T-cell (primary cell): ENCODE measurements around the gene LYPD6. TPM values are rescaled to one million over a fixed set of nuclear protein-coding genes. Genes with fewer than 3 reads are reported as not detected.

ENCODE experiments used
- ATAC-seq, 4 experiments: fragments of 200-7000 bp in 3 of 4; fragments of 150-1000 bp in 1 of 4; cut with Tn5 transposase; replicated peaks in 1 of 4; 1 replicate in 3 of 4; 2 replicates in 1 of 4; pipeline ENCODE4 v1.10.0; 2021; ENCODE audit warnings: moderate library complexity in 3 of 4, mild to moderate bottlenecking in 2 of 4, moderate number of reproducible peaks in 1 of 4
- CTCF ChIA-PET, 2 donors: fragments of 300-600 bp; sonication (Branson Sonifier 250); formaldehyde crosslinking; loops; one replicate each; lab custom pipeline; 2022; ENCODE audit warnings: antibody characterized with exemption in 2 of 2; lab: Charles Lee
- POLR2A ChIA-PET, 2 donors: fragments of 300-600 bp; sonication (Branson Sonifier 250); formaldehyde crosslinking; loops; one replicate each; lab custom pipeline; 2022; ENCODE audit warnings: antibody characterized with exemption in 2 of 2; lab: Charles Lee
- DNase-seq, 35 experiments: peaks; one replicate each; pipeline versions ENCODE4 v3.0.0 to v3.0.0-alpha.2; 2013 to 2023
- H3K27ac ChIP-seq: one replicate; pipeline ENCODE4 v1.5.1; 2013; ENCODE audit warnings: low read length
- H3K27me3 ChIP-seq, 2 experiments: replicated peaks in 1 of 2; 1 replicate in 1 of 2; 2 replicates in 1 of 2; pipeline versions ENCODE4 v1.6.1 to v1.7.0; 2013; ENCODE audit warnings: low read length in 1 of 2, mixed read lengths in 1 of 2; ENCODE audit not compliant: control insufficient read depth in 2 of 2, insufficient read depth in 2 of 2; ENCODE audit errors: extremely low read depth in 1 of 2
- H3K36me3 ChIP-seq, 2 donors: 1 replicate in 1 of 2; 2 replicates in 1 of 2; pipeline versions ENCODE4 v1.6.1 to v1.7.0; 2013; ENCODE audit warnings: low read length in 1 of 2; ENCODE audit not compliant: control insufficient read depth in 2 of 2, insufficient read depth in 1 of 2; ENCODE audit errors: extremely low read depth in 1 of 2
- H3K4me1 ChIP-seq, 2 experiments: 1 replicate in 1 of 2; 2 replicates in 1 of 2; pipeline versions ENCODE4 v1.6.1 to v1.7.0; 2013; ENCODE audit warnings: low read length in 2 of 2, mixed read lengths in 1 of 2; ENCODE audit not compliant: insufficient read depth in 2 of 2, control insufficient read depth in 1 of 2; ENCODE audit errors: extremely low read depth in 1 of 2
- H3K4me3 ChIP-seq, 2 donors: 1 replicate in 1 of 2; 2 replicates in 1 of 2; pipeline versions ENCODE4 v1.5.1 to v1.7.0; 2013; ENCODE audit warnings: mild to moderate bottlenecking in 2 of 2, low read length in 1 of 2, moderate library complexity in 1 of 2; ENCODE audit not compliant: control insufficient read depth in 1 of 2; ENCODE audit errors: extremely low read depth in 1 of 2
- H3K9me3 ChIP-seq: 2 replicates; pipeline ENCODE4 v1.7.0; 2013
- H3K27ac Mint-ChIP-seq, 2 donors: one replicate each; pipeline ENCODE4 v1.8.0; 2020 to 2021; ENCODE audit warnings: mild to moderate bottlenecking in 2 of 2, mixed read lengths in 2 of 2
- H3K27me3 Mint-ChIP-seq, 2 donors: one replicate each; pipeline ENCODE4 v1.8.0; 2021 to 2022; ENCODE audit warnings: mixed read lengths in 2 of 2
- H3K36me3 Mint-ChIP-seq: one replicate; pipeline ENCODE4 v1.8.0; 2021; ENCODE audit warnings: mixed read lengths
- H3K4me1 Mint-ChIP-seq, 3 donors: one replicate each; pipeline ENCODE4 v1.8.0; 2020 to 2022; ENCODE audit warnings: mixed read lengths in 3 of 3, mild to moderate bottlenecking in 1 of 3
- H3K4me3 Mint-ChIP-seq, 3 donors: one replicate each; pipeline ENCODE4 v1.8.0; 2020 to 2022; ENCODE audit warnings: mild to moderate bottlenecking in 3 of 3, mixed read lengths in 3 of 3, moderate library complexity in 3 of 3
- H3K9me3 Mint-ChIP-seq, 3 donors: one replicate each; pipeline ENCODE4 v1.8.0; 2020 to 2022; ENCODE audit warnings: mixed read lengths in 3 of 3
- WGBS: methylation state at CpG from one replicate; pipeline ENCODE4 v1.1.5; 2013; ENCODE audit warnings: missing lambda C conversion rate; ENCODE audit not compliant: insufficient coverage; 5-methylcytosine and 5-hydroxymethylcytosine counted together
- total RNA-seq, 35 experiments: library from RNA in 6 of 35; stranded (reverse) in 6 of 35; fragments of 120-200 nt in 1 of 35; gene quantifications; one replicate each; pipeline versions ENCODE4 v1.2.1 to v1.2.4 and lab custom pipeline; 2013 to 2026

Gene LYPD6
- total RNA-seq: not detected
- not detected for total RNA-seq (2013)
- 0 to 0.15 (median 0) reads per million in 29 experiments for total RNA-seq (lab: John Stamatoyannopoulos, UW)

- no peaks in the 10 kb centered on the region for H3K36me3 ChIP-seq
- H3K27me3 ChIP-seq: peaks cover 21 to 31% of the 10 kb centered on the region in 2 experiments
- ATAC-seq: no peak
- Mint-ChIP-seq H3K4me1 (peaks cover 0 to 10% (median 7%) of the 10 kb centered on the region in 3 donors), H3K9me3 (no peaks in the 10 kb centered on the region), H3K4me3 (peak within 1 kb of the TSS in 1 of 3 donors; percentile 21), H3K36me3 (no peaks in the 10 kb centered on the region), H3K27ac (no peak within 1 kb of the TSS), H3K27me3 (peaks cover 56 to 57% of the 10 kb centered on the region in 2 donors)
- H3K4me3 ChIP-seq: no peak within 1 kb of the TSS
- POLR2A ChIA-PET: no interaction called here
- no peaks in the 10 kb centered on the region for H3K9me3 ChIP-seq
- 3% methylated on average over 96 of the region's 96 CpGs for WGBS
- no peak within 1 kb of the TSS for H3K27ac ChIP-seq
- CTCF ChIA-PET: no interaction called here
- no peak for DNase-seq
- H3K4me1 ChIP-seq: no peaks in the 10 kb centered on the region
Observed at GRCh38 chr2:149330127-149331022, at the start of gene LYPD6. LYPD6 (plus strand) TSS chr2:149330587; CDS start chr2:149437709, 107,122 bp downstream.

- WGBS: no CpG with 5 or more reads among the region's 3 CpGs
- no peaks in the 10 kb centered on the region for H3K36me3 Mint-ChIP-seq
Observed at GRCh38 chr2:149281441-149281840, 48.9 kb upstream of the LYPD6 start.

GRCh38 chr2:149290662-149291061, 39.7 kb upstream of the LYPD6 start:
- Histone ChIP-seq H3K27ac (no peak overlapping the region), H3K27me3 (no peaks in the 10 kb centered on the region), H3K4me3 (no peak overlapping the region), H3K36me3 (no peaks in the 10 kb centered on the region), H3K4me1 (no peaks in the 10 kb centered on the region), H3K9me3 (no peaks in the 10 kb centered on the region)
- DNase-seq (no peak), ATAC-seq (no peak)
- no peak overlapping the region for H3K27ac Mint-ChIP-seq
- H3K9me3 Mint-ChIP-seq: no peaks in the 10 kb centered on the region
- H3K4me1 Mint-ChIP-seq: no peaks in the 10 kb centered on the region
- ChIA-PET POLR2A (no interaction called here), CTCF (no interaction called here)
- no peak overlapping the region for H3K4me3 Mint-ChIP-seq
- H3K36me3 Mint-ChIP-seq: no peaks in the 10 kb centered on the region
- H3K27me3 Mint-ChIP-seq: peaks cover 0 to 5% of the 10 kb centered on the region in 2 donors
- 92% methylated on average over 2 of the region's 2 CpGs for WGBS

More at GRCh38 chr2:149281441-149281840, 48.9 kb upstream of the LYPD6 start:
- peaks cover 0 to 6% (median 0%) of the 10 kb centered on the region in 3 donors for H3K9me3 Mint-ChIP-seq
- CTCF ChIA-PET: no interaction called here
- Histone ChIP-seq H3K27ac (no peak overlapping the region), H3K9me3 (no peaks in the 10 kb centered on the region), H3K4me1 (no peaks in the 10 kb centered on the region), H3K27me3 (no peaks in the 10 kb centered on the region), H3K4me3 (no peak overlapping the region), H3K36me3 (no peaks in the 10 kb centered on the region)
- DNase-seq (no peak), ATAC-seq (no peak)
- H3K27ac Mint-ChIP-seq: no peak overlapping the region
- POLR2A ChIA-PET: no interaction called here
- H3K27me3 Mint-ChIP-seq: no peaks in the 10 kb centered on the region
- H3K4me1 Mint-ChIP-seq: no peaks in the 10 kb centered on the region
- no peak overlapping the region for H3K4me3 Mint-ChIP-seq

GRCh38 chr2:149291881-149292280, 38.5 kb upstream of the LYPD6 start:
- H3K36me3 ChIP-seq: no peaks in the 10 kb centered on the region

GRCh38 chr2:149296031-149296430, 34.4 kb upstream of the LYPD6 start:
- Histone ChIP-seq H3K4me1 (no peaks in the 10 kb centered on the region), H3K27me3 (no peaks in the 10 kb centered on the region), H3K36me3 (no peaks in the 10 kb centered on the region), H3K4me3 (no peak overlapping the region), H3K9me3 (no peaks in the 10 kb centered on the region), H3K27ac (no peak overlapping the region)
- ATAC-seq: no peak
- ChIA-PET POLR2A (no interaction called here), CTCF (no interaction called here)
- Mint-ChIP-seq H3K4me3 (no peak overlapping the region), H3K36me3 (no peaks in the 10 kb centered on the region), H3K9me3 (no peaks in the 10 kb centered on the region), H3K27me3 (peaks cover 0 to 4% of the 10 kb centered on the region in 2 donors), H3K4me1 (no peaks in the 10 kb centered on the region), H3K27ac (no peak overlapping the region)
- DNase-seq: no peak

More at GRCh38 chr2:149291881-149292280, 38.5 kb upstream of the LYPD6 start:
- ATAC-seq: no peak
- Mint-ChIP-seq H3K4me3 (no peak overlapping the region), H3K4me1 (no peaks in the 10 kb centered on the region), H3K27me3 (peaks cover 0 to 5% of the 10 kb centered on the region in 2 donors), H3K27ac (no peak overlapping the region), H3K36me3 (no peaks in the 10 kb centered on the region), H3K9me3 (no peaks in the 10 kb centered on the region)
- Histone ChIP-seq H3K27ac (no peak overlapping the region), H3K4me1 (no peaks in the 10 kb centered on the region), H3K4me3 (no peak overlapping the region), H3K27me3 (no peaks in the 10 kb centered on the region), H3K9me3 (no peaks in the 10 kb centered on the region)
- ChIA-PET POLR2A (no interaction called here), CTCF (no interaction called here)
- DNase-seq: no peak

GRCh38 chr2:149307014-149307413, 23.4 kb upstream of the LYPD6 start:
- Histone ChIP-seq H3K36me3 (no peaks in the 10 kb centered on the region), H3K4me1 (no peaks in the 10 kb centered on the region), H3K27ac (no peak overlapping the region), H3K4me3 (no peak overlapping the region), H3K9me3 (no peaks in the 10 kb centered on the region), H3K27me3 (peaks cover 0 to 3% of the 10 kb centered on the region in 2 experiments)
- H3K27ac Mint-ChIP-seq: no peak overlapping the region
- H3K9me3 Mint-ChIP-seq: no peaks in the 10 kb centered on the region
- ATAC-seq (no peak), DNase-seq (no peak)
- H3K36me3 Mint-ChIP-seq: no peaks in the 10 kb centered on the region
- H3K27me3 Mint-ChIP-seq: peaks cover 16 to 26% of the 10 kb centered on the region in 2 donors
- 75% methylated on average over 4 of the region's 5 CpGs for WGBS
- no peak overlapping the region for H3K4me3 Mint-ChIP-seq
- no peaks in the 10 kb centered on the region for H3K4me1 Mint-ChIP-seq
- ChIA-PET CTCF (no interaction called here), POLR2A (no interaction called here)
